Activated T-helper 17 cell treated with anti-CD3 and anti-CD28 coated beads, Interleukin-2, amount 50 U/mL, for 72 hours (primary cell): ENCODE results near the gene SNAI3. TPM values are rescaled to one million over a fixed set of nuclear protein-coding genes. Genes with fewer than 3 reads are reported as not detected.

ENCODE experiments used
- ATAC-seq: fragments of 150-1000 bp; cut with Tn5 transposase; replicated peaks from 2 replicates; pipeline ENCODE4 v1.10.0; 2021; ENCODE audit warnings: mild to moderate bottlenecking, moderate library complexity
- H3K27ac Mint-ChIP-seq: one replicate; pipeline ENCODE4 v1.8.0; 2022; ENCODE audit warnings: mixed read lengths
- H3K27me3 Mint-ChIP-seq: one replicate; pipeline ENCODE4 v1.8.0; 2022; ENCODE audit warnings: mixed read lengths
- H3K36me3 Mint-ChIP-seq: one replicate; pipeline ENCODE4 v1.8.0; 2022; ENCODE audit warnings: low read depth, mild to moderate bottlenecking, mixed read lengths
- H3K4me1 Mint-ChIP-seq: one replicate; pipeline ENCODE4 v1.8.0; 2022; ENCODE audit warnings: mixed read lengths
- H3K4me3 Mint-ChIP-seq: one replicate; pipeline ENCODE4 v1.8.0; 2022; ENCODE audit warnings: mild to moderate bottlenecking, mixed read lengths
- H3K9me3 Mint-ChIP-seq: one replicate; pipeline ENCODE4 v1.8.0; 2022; ENCODE audit warnings: mixed read lengths
- total RNA-seq, 2 donors: library from RNA; stranded (reverse); gene quantifications; one replicate each; pipeline ENCODE4 v1.2.3, GENCODE V29; 2022

Gene SNAI3
- total RNA-seq, 2 donors from 2014 or later: 5.9 to 6.7 TPM

GRCh38 chr16:88715312-88716190 is 29.2 kb upstream of the SNAI3 start:
- H3K4me3 Mint-ChIP-seq: no peak overlapping the region

GRCh38 chr16:88714420-88715302 is 28.4 kb upstream of the SNAI3 start:
- Mint-ChIP-seq H3K9me3 (no peaks in the 10 kb centered on the region), H3K27ac (no peak overlapping the region), H3K4me1 (no peaks in the 10 kb centered on the region), H3K27me3 (no peaks in the 10 kb centered on the region), H3K4me3 (no peak overlapping the region), H3K36me3 (peaks cover 48% of the 10 kb centered on the region)
- ATAC-seq: no peak

More at GRCh38 chr16:88715312-88716190, 29.2 kb upstream of the SNAI3 start:
- H3K36me3 Mint-ChIP-seq: peaks cover 57% of the 10 kb centered on the region
- no peaks in the 10 kb centered on the region for H3K4me1 Mint-ChIP-seq
- no peak overlapping the region for H3K27ac Mint-ChIP-seq
- ATAC-seq: no peak
- H3K9me3 Mint-ChIP-seq: no peaks in the 10 kb centered on the region
- H3K27me3 Mint-ChIP-seq: no peaks in the 10 kb centered on the region

- ATAC-seq: peak; percentile 37
Measured at GRCh38 chr16:88713568-88714419, 27.5 kb upstream of the SNAI3 start.

DNA sequence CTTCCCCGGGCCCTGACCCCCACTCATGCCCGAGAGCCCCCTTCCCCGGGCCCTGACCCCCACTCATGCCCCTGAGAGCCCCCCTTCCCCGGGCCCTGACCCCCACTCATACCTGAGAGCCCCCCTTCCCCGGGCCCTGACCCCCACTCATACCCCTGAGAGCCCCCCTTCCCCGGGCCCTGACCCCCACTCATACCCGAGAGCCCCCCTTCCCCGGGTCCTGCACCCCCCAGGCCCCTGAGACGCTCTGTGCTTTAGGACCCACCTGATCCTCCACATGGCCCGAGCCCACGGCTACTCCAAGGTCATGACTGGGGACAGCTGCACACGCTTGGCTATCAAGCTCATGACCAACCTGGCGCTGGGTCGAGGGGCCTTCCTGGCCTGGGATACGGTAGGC is 26.7 kb upstream of the SNAI3 start:
- H3K27ac Mint-ChIP-seq: no peak overlapping the region
- no peak overlapping the region for H3K4me3 Mint-ChIP-seq
- H3K9me3 Mint-ChIP-seq: no peaks in the 10 kb centered on the region
- ATAC-seq: no peak
- H3K27me3 Mint-ChIP-seq: no peaks in the 10 kb centered on the region
- no peaks in the 10 kb centered on the region for H3K4me1 Mint-ChIP-seq
- peaks cover 32% of the 10 kb centered on the region for H3K36me3 Mint-ChIP-seq

More at GRCh38 chr16:88713568-88714419, 27.5 kb upstream of the SNAI3 start:
- Mint-ChIP-seq H3K4me3 (no peak overlapping the region), H3K9me3 (no peaks in the 10 kb centered on the region), H3K27ac (no peak overlapping the region), H3K36me3 (peaks cover 39% of the 10 kb centered on the region), H3K27me3 (no peaks in the 10 kb centered on the region), H3K4me1 (no peaks in the 10 kb centered on the region)

DNA sequence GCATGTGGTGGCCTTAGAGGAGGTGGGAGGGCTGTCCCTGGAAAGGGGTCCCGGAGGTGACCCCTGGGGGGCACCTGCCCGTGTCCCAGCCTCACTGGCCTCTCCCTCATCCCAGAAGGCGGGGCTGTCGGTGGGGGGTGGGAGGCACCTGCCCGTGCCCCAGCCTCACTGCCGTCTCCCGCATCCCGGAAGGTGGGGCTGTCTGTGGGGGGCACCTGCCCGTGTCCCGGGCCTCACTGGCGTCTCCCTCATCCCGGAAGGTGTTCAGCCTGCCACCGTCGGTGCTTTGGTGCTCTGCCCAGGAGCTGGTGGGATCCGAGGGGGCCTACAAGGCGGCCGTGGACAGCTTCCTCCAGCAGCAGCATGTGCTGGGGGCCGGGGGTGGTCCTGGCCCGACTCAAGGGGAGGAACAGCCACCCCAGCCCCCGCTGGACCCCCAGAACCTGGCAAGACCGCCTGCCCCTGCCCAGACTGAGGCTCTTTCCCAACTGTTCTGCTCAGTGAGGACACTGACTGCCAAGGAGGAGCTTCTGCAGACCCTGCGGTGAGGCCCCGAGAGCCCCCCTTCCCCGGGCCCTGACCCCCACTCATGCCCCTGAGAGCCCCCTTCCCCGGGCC is 26.2 kb upstream of the SNAI3 start:
- Mint-ChIP-seq H3K27me3 (no peaks in the 10 kb centered on the region), H3K36me3 (peaks cover 26% of the 10 kb centered on the region), H3K4me1 (peaks cover 1% of the 10 kb centered on the region), H3K27ac (no peak overlapping the region), H3K9me3 (no peaks in the 10 kb centered on the region), H3K4me3 (no peak overlapping the region)
- no peak for ATAC-seq

- H3K27me3 Mint-ChIP-seq: no peaks in the 10 kb centered on the region
- peak overlapping the region; percentile 28 for H3K27ac Mint-ChIP-seq
- H3K36me3 Mint-ChIP-seq: peaks cover 20% of the 10 kb centered on the region
- peaks cover 7% of the 10 kb centered on the region for H3K4me1 Mint-ChIP-seq
- H3K9me3 Mint-ChIP-seq: no peaks in the 10 kb centered on the region
- no peak for ATAC-seq
- no peak overlapping the region for H3K4me3 Mint-ChIP-seq
Measured at GRCh38 chr16:88711750-88712340, 25.5 kb upstream of the SNAI3 start.

- no peaks in the 10 kb centered on the region for H3K9me3 Mint-ChIP-seq
- ATAC-seq: no peak
- peaks cover 15% of the 10 kb centered on the region for H3K36me3 Mint-ChIP-seq
- H3K4me1 Mint-ChIP-seq: peaks cover 7% of the 10 kb centered on the region
- no peak overlapping the region for H3K4me3 Mint-ChIP-seq
- peak overlapping the region; percentile 28 for H3K27ac Mint-ChIP-seq
- H3K27me3 Mint-ChIP-seq: no peaks in the 10 kb centered on the region
Measured at GRCh38 chr16:88710556-88710955, 24.2 kb upstream of the SNAI3 start.

- peak overlapping the region; percentile 79 for H3K27ac Mint-ChIP-seq
- ATAC-seq: no peak
- H3K36me3 Mint-ChIP-seq: peaks cover 26% of the 10 kb centered on the region
- H3K27me3 Mint-ChIP-seq: no peaks in the 10 kb centered on the region
- peaks cover 22% of the 10 kb centered on the region for H3K4me1 Mint-ChIP-seq
- peak overlapping the region; percentile 85 for H3K4me3 Mint-ChIP-seq
- H3K9me3 Mint-ChIP-seq: no peaks in the 10 kb centered on the region
Measured at GRCh38 chr16:88706965-88707826, 20.9 kb upstream of the SNAI3 start.

DNA sequence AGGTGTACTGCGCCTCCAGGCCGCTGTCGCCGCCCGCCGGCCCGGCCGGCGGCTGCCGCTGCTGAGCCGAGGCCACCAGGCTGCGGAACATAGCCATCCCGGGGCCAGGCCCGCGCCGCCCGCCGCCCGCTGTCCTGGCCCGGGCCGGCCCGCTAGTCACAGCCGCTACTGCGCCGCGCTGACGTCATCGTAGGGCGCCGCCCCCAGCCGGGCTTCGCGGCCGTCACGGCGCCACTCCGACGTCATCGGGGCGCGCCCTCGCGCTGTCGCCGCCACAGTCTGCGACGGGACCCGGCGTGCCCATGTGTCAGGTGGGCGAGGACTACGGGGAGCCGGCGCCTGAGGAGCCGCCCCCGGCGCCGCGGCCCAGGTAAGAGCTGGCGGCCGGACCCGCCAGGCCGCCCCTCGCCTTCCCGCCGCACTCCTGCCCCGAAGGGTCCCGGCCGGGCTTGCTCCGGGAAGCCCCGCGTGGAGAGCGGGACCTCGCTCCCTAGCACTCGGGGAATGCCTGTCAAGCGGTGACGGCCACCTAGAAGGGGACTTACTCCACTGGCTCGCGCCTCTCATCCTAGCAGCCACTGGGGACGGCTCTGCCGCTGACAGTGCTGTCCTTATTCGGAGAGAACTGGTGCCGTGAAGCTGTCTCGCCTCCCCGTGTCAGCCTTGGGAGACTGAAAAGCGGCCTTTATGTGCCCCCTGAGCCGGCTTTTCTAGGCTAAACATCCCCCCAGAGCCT is 20.1 kb upstream of the SNAI3 start, which contains the start of the genes CTU2 and RNF166:
TSS of gene CTU2 (plus strand) at position 275 of the 736 bp plus-strand sequence. CDS start at position 303, 28 bp downstream.
TSS of gene RNF166 (minus strand) at position 180 of the 736 bp plus-strand sequence. CDS start at position 97, 83 bp downstream.
- no peaks in the 10 kb centered on the region for H3K9me3 Mint-ChIP-seq
- ATAC-seq: peak; percentile 79
- H3K27ac Mint-ChIP-seq: peak within 1 kb of the TSS; percentile 98
- H3K4me3 Mint-ChIP-seq: peak within 1 kb of the TSS; percentile 86
- H3K4me1 Mint-ChIP-seq: peaks cover 22% of the 10 kb centered on the region
- H3K27me3 Mint-ChIP-seq: no peaks in the 10 kb centered on the region
- H3K36me3 Mint-ChIP-seq: peaks cover 34% of the 10 kb centered on the region

- ATAC-seq: peak; percentile 5
- Mint-ChIP-seq H3K4me3 (peak overlapping the region; percentile 86), H3K27me3 (no peaks in the 10 kb centered on the region), H3K36me3 (peaks cover 40% of the 10 kb centered on the region), H3K4me1 (peaks cover 22% of the 10 kb centered on the region), H3K27ac (peak overlapping the region; percentile 98), H3K9me3 (no peaks in the 10 kb centered on the region)
Measured at GRCh38 chr16:88705801-88706228, 19.5 kb upstream of the SNAI3 start.

- Mint-ChIP-seq H3K4me1 (peaks cover 22% of the 10 kb centered on the region), H3K27ac (peak overlapping the region; percentile 98), H3K9me3 (no peaks in the 10 kb centered on the region), H3K36me3 (peaks cover 46% of the 10 kb centered on the region), H3K27me3 (no peaks in the 10 kb centered on the region), H3K4me3 (peak overlapping the region; percentile 86)
- no peak for ATAC-seq
Measured at GRCh38 chr16:88705076-88705684, 18.9 kb upstream of the SNAI3 start.
